MCF 10A (cell line): ENCODE measurements around the gene POGK. TPM values are rescaled to one million over a fixed set of nuclear protein-coding genes. Genes with fewer than 3 reads are reported as not detected.
"Not testable (repeated sequence)": the region's sequence is repeated elsewhere in the genome, so short reads cannot be mapped to it uniquely, and the experiment has no call there.

Experiments
- BruUV-seq: library from RNA; stranded (reverse); fragments of 400-500 nt; replicated peaks from 2 replicates; lab custom pipeline; 2021; lab: Mats Ljungman, UMichigan
- CTCF ChIA-PET: fragments of 300-600 bp; sonication (Branson Sonifier 250); formaldehyde crosslinking; extraction: SDS; loops from one replicate; lab custom pipeline; 2021; ENCODE audit warnings: antibody characterized with exemption, inconsistent platforms; lab: Yijun Ruan, JAX
- POLR2A ChIA-PET: fragments of 300-600, 350-650 bp; sonication (Branson Sonifier 250); formaldehyde crosslinking; extraction: SDS; loops from one replicate; lab custom pipeline; 2020; ENCODE audit warnings: antibody characterized with exemption, inconsistent platforms; lab: Yijun Ruan, JAX
- DNase-seq: peaks from one replicate; pipeline ENCODE4 v3.0.0-alpha.2; 2018; ENCODE audit not compliant: unreplicated experiment
- H3K27ac Mint-ChIP-seq: one replicate; pipeline ENCODE4 v1.8.0; 2022; ENCODE audit warnings: mild to moderate bottlenecking, low read depth, mixed read lengths; ENCODE audit not compliant: unreplicated experiment
- H3K27me3 Mint-ChIP-seq: one replicate; pipeline ENCODE4 v1.8.0; 2022; ENCODE audit warnings: mixed read lengths; ENCODE audit not compliant: insufficient read depth, unreplicated experiment
- H3K36me3 Mint-ChIP-seq: one replicate; pipeline ENCODE4 v1.8.0; 2022; ENCODE audit warnings: mild to moderate bottlenecking, moderate library complexity, mixed read lengths; ENCODE audit not compliant: insufficient read depth, unreplicated experiment
- H3K4me1 Mint-ChIP-seq: one replicate; pipeline ENCODE4 v1.8.0; 2022; ENCODE audit warnings: mixed read lengths; ENCODE audit not compliant: insufficient read depth, unreplicated experiment
- H3K4me3 Mint-ChIP-seq: one replicate; pipeline ENCODE4 v1.8.0; 2022; ENCODE audit warnings: mild to moderate bottlenecking, moderate library complexity, mixed read lengths; ENCODE audit not compliant: unreplicated experiment
- H3K9me3 Mint-ChIP-seq: one replicate; pipeline ENCODE4 v1.8.0; 2022; ENCODE audit warnings: mixed read lengths; ENCODE audit not compliant: unreplicated experiment
- intact Hi-C: fragments of 100-400 bp; cut with micrococcal nuclease; formaldehyde crosslinking; loops from 2 replicates; pipeline ENCODE4 v1.14.1; 2022
- total RNA-seq: library from RNA; stranded (reverse); gene quantifications from 2 replicates; pipeline ENCODE4 v1.2.3, GENCODE V29; 2022
- TF ChIP-seq, protein P1 (sequence below): fragments of 200-600 bp; IDR thresholded peaks from one replicate; pipeline ENCODE4 v1.8.0; 2022; ENCODE audit warnings: antibody characterized with exemption, mild to moderate bottlenecking; ENCODE audit not compliant: unreplicated experiment

Gene POGK
- total RNA-seq, 1 experiment from 2014 or later, result 71.8 TPM

DNA sequence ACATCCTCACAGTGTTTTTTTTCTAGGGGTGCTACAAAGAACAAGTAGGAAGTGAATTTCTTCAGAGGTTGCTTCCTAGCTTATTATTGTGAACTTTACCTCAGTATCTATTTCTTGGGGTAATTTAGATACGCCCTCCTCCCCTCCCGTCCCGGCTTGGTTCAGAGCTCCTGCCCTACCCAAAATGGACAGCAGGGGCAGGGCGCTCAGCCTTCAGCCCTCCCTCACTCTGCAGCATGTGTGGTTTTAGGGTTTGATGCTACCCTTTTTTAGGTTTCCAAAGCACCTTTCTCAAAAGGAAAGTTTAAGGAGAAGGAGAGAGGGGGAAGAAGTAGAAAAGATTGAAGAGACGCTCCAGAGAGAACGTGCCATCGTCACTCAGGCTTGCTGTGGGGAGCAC, 16.9 kb upstream of the POGK start:
- intact Hi-C loops, result no loop called here
- H3K4me1 Mint-ChIP-seq, result no peaks in the 10 kb centered on the region
- no peak overlapping the region for H3K4me3 Mint-ChIP-seq
- no peaks in the 10 kb centered on the region for H3K36me3 Mint-ChIP-seq
- TF ChIP-seq, protein P1, sequence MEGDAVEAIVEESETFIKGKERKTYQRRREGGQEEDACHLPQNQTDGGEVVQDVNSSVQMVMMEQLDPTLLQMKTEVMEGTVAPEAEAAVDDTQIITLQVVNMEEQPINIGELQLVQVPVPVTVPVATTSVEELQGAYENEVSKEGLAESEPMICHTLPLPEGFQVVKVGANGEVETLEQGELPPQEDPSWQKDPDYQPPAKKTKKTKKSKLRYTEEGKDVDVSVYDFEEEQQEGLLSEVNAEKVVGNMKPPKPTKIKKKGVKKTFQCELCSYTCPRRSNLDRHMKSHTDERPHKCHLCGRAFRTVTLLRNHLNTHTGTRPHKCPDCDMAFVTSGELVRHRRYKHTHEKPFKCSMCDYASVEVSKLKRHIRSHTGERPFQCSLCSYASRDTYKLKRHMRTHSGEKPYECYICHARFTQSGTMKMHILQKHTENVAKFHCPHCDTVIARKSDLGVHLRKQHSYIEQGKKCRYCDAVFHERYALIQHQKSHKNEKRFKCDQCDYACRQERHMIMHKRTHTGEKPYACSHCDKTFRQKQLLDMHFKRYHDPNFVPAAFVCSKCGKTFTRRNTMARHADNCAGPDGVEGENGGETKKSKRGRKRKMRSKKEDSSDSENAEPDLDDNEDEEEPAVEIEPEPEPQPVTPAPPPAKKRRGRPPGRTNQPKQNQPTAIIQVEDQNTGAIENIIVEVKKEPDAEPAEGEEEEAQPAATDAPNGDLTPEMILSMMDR, result peak; percentile 25
- CTCF ChIA-PET, result interaction anchor here (0.6 to 1.2 kb wide), 5 partner anchors 15 to 645 kb away, joined by 3 to 5 read pairs (median 4); no protein-coding TSS in a partner anchor
- peaks cover 14% of the 10 kb centered on the region for H3K9me3 Mint-ChIP-seq
- BruUV-seq, result no TSS peak
- no peaks in the 10 kb centered on the region for H3K27me3 Mint-ChIP-seq
- DNase-seq, result no peak
- POLR2A ChIA-PET, result no interaction called here
- H3K27ac Mint-ChIP-seq, result no peak overlapping the region

DNA sequence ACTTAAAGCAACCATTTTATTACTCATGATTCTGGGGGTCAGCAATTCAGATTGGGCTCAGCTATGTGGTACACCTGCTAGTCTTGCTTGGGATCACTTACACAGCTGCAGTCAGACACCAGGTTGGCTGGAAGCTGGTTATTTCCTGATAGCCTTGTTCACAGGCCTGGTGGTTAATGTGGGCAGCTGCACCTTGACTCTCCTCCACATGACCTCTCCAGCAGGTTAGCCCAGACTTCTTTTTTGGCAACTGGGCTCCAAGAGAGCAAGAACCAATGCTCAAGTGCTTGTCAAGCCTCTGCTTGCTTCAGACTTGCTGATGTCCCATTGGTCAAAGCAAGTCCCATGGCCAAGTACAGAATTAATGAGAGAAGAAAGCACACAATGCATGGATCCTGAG, 11.8 kb upstream of the POGK start:
- CTCF ChIA-PET, result interaction anchor here (0.5 kb wide), 1 partner anchor 13 kb away, joined by 3 read pairs; no protein-coding TSS in a partner anchor
- H3K27me3 Mint-ChIP-seq, result no peaks in the 10 kb centered on the region

DNA sequence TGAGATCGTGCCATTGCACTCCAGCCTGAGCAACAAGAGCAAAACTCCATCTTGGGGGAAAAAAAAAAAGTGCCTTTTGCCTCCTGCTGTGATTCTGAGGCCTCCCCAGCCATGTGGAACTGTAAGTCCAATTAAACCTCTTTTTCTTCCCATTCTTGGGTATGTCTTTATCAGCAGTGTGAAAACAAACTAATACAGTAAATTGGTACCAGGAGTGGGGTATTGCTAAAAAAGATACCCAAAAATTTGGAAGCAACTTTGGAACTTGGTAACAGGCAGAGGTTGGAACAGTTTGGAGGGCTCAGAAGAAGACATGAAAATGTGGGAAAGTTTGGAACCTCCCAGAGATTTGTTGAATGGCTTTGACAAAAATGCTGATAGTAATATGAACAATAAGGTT, 9.5 kb upstream of the POGK start:
- BruUV-seq, DNase-seq, H3K4me3 Mint-ChIP-seq, POLR2A ChIA-PET, H3K4me1 Mint-ChIP-seq, H3K27ac Mint-ChIP-seq, H3K36me3 Mint-ChIP-seq, H3K27me3 Mint-ChIP-seq: not testable (repeated sequence)
- peaks cover 12% of the 10 kb centered on the region for H3K9me3 Mint-ChIP-seq
- CTCF ChIA-PET, result interaction anchor here (1.6 kb wide), 1 partner anchor 49 kb away, joined by 3 read pairs; no protein-coding TSS in a partner anchor
- intact Hi-C loops, result loop anchor here (10.0 kb wide), 1 partner anchor 905 kb away; no protein-coding TSS in a partner anchor

More for the DNA sequence above, 11.8 kb upstream of the POGK start:
- Mint-ChIP-seq H3K27ac (no peak overlapping the region), H3K9me3 (peaks cover 12% of the 10 kb centered on the region), H3K4me3 (no peak overlapping the region), H3K4me1 (no peaks in the 10 kb centered on the region), H3K36me3 (no peaks in the 10 kb centered on the region)
- TF ChIP-seq, protein P1, result no peak
- intact Hi-C loops, result no loop called here
- DNase-seq, result no peak
- POLR2A ChIA-PET, result no interaction called here
- no TSS peak for BruUV-seq

DNA sequence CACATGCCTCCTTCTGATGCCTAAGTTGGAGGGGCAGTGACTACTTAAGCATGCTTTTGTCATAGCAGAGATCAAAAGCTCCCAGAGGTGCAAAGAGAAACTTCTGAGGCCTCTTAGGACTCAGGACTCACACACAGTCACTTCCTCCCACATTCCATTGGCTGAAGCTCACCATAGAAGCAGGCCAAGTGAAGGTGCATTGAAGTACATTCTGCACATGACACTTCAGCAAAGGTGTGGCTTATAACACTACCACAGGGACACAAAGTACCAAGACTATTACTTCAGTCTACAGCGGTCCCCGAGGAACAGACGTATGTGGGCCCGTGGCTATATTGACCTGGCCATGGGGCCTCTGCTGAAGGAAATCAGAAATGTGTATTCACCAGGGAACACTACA, 2.5 kb upstream of the POGK start:
- Mint-ChIP-seq H3K27me3 (no peaks in the 10 kb centered on the region), H3K27ac (peak overlapping the region; percentile 55), H3K9me3 (no peaks in the 10 kb centered on the region), H3K4me1 (peaks cover 41% of the 10 kb centered on the region), H3K4me3 (peak overlapping the region; percentile 26), H3K36me3 (peaks cover 10% of the 10 kb centered on the region)
- TF ChIP-seq, protein P1, result no peak
- no TSS peak for BruUV-seq
- ChIA-PET POLR2A (interaction anchor here (4.8 kb wide), 1 partner anchor 39 kb away, joined by 46 read pairs; the partner anchor contains the start of gene TADA1), CTCF (interaction anchor here (0.5 to 2.0 kb wide), 5 partner anchors 14 to 1095 kb away, joined by 3 to 4 read pairs (median 3); no protein-coding TSS in a partner anchor)
- DNase-seq, result peak; percentile 28
- intact Hi-C loops, result loop anchor here (10.0 kb wide), 1 partner anchor 912 kb away; no protein-coding TSS in a partner anchor
